Stimulated activated CD8-positive, alpha-beta memory T cell treated with anti-CD3 and anti-CD28 coated beads, Interleukin-12 subunit alpha, Interleukin-12 subunit beta, amount 100 ng/mL, for 24 hours (primary cell): ENCODE results near the gene MAPK12.

Experiments used
- DNase-seq: peaks from one replicate; pipeline ENCODE4 v3.0.0-alpha.2; 2020; ENCODE audit errors: extremely low read depth

Gene MAPK12

DNA sequence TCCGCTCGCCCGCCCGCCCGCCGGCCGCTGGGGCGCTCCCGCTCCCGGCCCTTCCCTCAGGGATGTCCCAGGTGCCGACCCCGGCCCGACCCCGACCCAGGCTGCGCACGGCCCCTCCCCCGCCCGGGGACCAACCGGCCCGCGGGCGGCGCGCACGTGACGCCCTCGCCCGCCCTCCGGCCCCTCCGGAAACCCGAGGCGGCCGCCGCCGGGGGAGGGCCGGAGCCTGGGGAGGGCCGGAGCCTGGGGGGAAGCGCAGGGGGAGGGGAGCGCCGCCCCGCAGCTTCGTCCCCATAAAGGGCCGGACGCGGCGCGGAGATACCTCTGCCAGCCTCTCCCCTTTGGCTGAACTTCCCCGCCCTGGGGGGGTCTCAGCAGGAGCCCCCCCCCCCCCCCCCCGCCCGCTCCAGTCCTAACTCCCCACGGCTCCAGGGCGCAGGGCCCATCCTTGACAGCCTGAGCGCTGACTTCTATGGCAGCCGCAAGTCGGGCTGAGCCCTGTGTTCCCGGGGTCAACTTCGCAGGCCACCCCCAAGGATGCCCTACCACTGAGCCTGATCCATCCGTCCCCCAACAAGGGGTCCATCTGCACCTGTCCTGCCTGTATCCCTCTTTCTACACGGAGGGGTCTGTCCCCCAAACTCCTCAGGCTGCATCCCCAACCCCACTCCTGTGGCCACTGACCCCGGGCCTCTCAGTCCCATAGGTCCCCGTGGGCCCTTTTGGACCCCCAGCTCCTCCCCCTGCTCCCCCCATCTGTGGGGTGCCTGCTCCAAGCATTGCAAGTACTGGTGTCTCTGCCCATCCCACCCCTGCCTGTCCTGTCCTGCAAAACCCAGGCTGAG lies at the start of gene MAPK12:
Gene MAPK12 (minus strand): TSS at position 69 of the 845 bp plus-strand sequence. CDS start 174 bp downstream, outside the sequence.
- DNase-seq: no peak

DNA sequence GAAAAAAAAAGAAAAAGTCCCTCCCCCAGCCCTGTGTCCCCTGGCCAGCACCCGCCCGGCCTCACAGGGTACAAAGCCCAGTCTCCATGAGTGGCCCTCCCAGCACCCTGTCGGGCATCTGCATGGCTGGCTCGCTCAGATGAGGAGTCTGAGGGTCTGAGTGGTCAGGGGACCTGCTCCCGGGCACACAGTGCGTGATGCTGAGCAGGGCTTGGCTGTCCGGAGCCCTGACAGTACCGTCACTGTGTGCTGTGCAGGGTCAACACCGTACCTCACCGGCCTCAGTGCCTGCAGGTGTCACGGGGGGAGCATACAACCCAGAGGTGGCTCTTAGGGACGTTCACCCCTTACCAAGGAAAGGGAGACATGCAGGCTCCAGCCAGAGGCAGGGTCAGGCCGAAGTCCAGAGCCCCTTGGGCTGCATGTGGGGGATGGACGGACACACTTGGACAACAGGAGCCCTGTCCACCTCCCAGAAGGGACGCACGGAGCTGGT lies 49.5 kb upstream of the MAPK12 start:
- DNase-seq: no peak

DNA sequence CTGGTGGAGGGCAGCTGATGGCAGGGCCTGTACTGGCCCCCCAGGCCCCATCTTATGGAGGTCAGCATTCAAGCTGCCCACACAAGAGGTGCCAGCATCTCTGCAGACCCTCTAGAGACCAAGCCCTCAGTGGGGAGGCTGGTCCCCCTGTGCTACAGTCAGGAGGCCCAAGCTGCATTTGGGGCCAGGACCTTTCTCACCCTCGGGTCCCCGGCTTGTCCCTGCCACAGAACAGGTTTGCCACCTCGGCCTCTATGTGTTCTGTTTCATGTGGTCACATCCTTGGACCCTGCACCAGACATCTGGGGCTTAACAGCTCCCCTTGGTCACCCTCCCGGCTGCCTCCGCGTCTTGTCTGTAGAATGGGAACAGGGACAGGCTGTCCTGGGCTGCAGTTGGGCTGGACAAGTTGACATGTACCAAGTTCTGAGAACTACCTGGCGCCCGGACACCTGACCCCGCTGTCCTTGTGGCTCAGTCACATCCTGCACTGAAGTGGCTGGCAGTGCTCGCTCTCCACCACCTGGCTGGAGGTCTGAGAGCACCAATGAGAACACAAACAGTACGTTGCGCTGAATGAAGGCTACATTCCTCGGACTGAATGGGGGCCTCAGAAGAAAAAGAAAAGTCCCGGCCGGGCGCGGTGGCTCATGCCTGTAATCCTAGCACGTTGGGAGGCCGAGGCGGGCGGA lies 48.7 kb upstream of the MAPK12 start:
- DNase-seq: no peak

DNA sequence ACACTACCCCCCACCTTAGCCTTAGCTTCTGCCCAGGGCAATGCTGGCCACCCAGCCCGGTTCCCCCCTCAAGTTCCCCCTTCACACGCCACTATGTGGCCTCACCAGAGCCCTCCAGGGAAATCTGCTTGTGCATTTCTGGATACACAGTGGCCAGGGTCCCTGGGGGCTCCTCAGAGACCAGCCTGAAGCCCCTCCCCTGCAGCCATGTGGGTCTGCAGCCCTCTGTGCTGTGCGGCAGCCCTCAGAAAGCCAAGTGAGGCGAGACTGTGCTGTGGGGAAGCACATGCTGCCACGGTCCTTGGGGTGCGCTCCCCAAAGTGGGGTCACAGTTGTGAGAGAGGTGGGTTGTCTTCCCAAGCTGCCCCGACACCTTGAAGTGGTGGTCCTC lies 48.1 kb upstream of the MAPK12 start:
- no peak for DNase-seq

DNA sequence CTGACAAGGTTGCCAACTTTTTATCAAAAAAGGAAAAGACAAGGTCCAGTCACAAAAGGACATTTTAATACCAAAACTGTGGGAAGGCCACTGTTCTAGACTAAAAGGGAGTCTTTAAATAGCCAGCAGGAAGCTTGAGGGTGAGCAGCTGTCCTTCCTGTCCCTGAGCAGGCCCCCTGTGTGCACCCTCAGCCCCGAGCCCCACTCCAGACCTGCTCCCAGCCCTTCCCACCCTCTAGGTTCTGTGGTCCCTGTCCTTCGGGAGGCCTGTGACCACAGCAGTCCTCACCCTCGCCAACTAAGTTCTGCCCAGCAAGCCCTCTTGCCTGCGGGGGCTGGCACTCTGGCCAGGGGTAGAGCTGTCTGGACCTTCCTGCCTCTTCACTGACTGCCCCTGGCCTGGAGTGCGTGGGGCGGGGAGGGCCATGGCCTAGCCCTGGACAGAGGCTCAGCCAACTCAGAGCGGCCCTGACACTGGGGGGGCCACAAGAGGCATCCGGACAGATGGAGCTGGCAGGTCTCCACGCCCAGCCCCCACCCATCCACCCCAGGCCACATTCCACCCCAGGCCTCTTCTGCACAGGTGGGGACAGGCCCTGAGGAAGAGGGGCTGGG lies 47.6 kb upstream of the MAPK12 start:
- DNase-seq: no peak

DNA sequence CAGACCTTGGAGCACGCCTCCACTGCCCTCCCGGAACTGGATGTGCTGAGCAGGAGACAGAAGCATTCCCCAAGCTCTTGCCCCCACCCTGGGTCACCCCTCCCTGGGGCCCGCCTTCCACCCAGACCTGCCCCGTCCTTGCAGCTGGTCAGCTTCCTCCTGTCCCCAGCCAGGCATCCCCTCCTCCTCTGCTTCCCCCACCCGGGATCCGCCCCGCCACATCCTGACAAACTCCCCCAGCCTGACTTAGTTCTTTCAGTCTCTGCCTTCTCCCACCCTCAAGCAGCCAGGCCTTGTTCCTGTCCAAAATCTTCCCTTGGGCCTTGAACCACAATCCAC lies 47.1 kb upstream of the MAPK12 start:
- no peak for DNase-seq

DNA sequence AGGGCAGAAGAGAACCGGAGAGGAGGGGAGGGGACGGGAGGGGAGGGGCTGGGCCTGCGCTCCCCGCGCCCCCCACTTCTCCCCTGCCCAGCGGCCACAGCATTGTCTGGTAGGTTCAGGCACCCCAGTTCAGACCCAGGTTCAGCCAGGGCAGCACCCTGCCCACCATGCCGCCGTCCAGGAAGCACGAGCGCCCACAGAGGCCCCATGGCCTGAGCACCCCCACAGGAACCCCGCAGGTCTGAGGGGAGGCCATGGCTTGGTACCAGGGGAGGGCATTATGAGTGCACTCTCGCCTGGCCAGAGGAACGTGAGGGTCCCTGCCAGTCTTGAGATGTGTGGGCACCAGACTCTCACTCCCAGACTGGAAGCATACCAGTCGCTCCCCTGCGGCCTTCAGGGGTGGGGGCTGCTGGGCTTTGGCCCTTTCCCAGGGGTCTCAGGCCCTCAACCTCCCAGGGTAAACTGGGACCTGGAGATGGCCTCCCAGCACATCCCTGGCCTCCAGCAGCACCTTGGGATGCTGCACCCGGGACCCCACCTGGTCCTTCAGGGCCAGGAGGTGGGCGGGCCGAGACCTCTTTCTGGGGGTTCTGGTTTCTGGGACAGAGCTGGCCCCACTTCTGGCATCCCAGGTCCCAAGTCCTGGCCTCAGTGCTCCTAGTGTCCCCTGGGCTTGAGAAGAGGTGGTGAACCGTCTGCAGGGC lies 46.6 kb upstream of the MAPK12 start:
- DNase-seq: no peak

DNA sequence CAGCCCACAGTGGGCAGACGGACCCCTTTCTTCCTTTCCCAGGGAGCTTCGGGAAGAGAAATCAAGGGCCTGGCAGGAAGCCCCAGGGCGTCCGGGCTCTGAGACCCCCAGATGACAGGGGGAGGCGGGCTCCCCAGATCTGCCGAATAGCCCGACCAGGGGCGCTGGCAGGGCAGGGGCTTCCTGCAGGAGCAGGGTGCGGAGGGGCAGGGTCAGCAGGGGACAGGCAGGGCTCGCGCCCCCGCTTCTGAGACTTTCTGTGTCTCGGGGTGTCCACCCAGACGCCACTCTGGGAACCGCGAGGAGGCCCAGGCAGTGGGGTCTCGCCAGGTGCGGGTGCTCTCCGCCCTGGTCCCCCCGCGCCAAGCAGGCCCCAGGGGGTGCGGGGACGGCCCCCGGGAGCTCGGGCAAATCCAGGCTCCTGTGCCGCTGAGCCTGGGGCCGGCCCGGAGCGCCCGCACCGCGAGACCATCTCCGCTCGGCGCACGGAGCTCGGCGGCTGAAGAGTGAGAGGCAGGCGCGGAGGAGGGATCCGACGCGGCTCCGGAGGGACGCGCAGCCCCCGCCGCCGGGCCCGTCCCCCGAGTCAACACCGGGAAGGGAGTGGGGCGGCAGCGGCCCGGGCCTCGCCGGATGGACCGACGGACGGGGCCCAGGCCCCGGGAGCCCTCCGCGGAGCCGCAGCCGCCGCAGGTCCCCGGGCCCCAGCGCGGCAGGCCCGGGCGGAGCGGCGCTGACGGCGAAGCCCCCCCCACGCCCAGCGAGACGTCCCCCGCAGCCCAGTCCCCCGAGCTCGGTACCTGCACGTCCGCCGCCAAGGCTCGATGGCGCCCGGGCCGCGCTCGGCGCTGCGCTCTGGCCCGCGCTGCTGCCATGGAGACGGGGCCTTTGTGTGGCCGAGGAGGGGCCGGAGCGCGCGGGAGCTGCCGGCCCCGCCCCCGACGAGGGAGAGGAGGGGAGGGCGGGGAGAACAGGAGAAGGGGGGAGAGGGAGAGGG lies 45.6 kb upstream of the MAPK12 start, which contains the start of gene PLXNB2:
Gene PLXNB2 (minus strand): TSS at position 894 of the 997 bp plus-strand sequence. CDS start 17,062 bp downstream, outside the sequence.
- DNase-seq: no peak

DNA sequence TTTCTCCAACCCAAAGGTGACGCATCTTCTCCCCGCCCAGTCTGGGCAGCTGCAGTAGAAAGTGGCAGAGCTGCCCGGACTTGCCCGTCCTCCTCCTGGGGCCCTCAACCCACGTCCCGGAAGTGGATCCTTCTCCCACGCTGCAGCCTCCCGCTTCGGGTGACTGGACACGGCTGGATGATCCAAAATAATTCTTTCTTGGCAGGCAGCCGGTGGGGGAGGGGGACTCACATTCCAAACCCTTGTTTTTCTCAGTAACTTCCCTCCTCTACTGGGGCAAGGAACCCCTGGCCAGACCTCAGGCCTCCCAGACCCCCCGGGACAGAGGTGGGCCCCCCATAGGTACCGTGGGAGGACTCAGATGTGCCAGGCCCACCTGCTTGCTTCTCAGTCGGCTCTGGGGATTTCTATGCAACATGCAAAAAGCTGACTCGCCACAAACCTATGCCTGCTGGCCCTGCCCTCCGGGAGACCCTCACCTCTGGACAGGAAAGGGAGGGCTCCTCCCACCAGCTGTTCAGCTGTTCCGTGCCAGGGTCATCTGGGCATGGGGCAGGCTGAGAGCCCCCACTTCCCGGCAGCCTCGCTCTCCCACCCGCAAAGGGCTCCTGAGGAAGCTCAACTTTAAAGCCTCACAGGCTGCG lies 44.6 kb upstream of the MAPK12 start:
- DNase-seq: no peak

DNA sequence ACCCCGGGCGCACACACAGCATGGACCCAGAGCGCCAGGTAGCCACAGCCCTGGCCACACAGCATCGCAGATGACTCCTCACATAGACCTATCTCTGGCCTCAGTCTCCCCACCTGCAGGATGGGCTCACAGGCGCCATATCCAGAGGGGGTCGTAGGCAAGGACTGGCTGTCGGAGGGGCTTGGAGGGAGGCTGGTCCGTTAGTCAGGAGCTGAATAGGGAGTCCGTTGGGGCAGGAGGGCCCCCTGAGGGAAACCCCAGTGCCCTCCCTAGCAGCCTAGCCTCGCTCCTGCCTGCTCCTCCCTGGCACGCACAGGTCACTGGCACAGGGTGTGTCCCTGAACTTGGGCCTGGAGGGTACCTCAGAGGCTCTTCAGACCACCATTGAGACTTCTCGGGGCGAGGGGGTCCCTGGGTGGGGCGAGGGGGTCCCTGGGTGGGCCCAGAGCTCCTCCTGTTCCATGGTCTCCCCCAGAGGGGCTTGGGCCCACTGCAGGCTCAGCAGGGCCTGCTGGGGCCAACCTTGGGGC lies 44.0 kb upstream of the MAPK12 start:
- no peak for DNase-seq

DNA sequence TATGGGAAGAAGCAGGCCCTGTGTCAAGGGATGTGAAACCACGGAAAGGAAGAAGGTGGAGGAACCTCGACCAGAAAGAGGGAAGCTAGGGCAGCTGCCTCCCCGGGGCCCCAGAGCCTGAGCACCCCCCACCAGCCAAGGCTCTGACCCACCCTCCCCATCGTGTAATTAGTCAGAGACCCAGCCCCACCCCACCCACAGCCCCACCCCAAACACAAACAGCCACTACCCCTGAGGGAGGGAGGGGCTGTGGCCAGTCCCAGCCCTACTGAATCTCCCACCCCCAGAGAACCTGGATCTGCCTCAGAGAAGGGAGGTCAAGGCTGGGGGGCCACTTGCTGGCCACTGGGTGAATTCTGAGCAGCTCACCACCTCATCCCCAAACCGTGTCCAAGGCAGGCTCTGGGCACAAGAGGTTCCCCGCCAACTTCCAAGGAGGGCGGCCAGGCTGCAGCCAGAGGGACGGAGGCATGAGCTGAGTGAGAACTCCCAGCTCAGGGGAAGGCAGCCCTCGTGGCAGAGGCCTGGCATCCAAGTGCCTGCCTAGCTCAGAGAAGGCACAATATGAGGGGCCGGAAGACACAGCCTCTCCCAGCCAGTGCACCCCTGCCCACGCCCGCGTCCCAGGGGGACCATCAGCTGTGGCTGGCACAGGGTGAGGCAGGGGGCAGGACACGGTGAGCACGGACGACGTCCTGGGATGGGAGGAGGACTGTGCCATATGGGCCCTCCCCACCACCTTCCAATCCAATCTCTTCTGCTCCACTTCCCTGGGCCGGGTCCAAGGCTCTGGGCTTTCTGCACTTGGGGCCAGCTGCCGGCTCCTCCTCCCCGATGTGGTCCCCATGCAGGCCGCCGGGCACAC lies 43.3 kb upstream of the MAPK12 start:
- DNase-seq: no peak

DNA sequence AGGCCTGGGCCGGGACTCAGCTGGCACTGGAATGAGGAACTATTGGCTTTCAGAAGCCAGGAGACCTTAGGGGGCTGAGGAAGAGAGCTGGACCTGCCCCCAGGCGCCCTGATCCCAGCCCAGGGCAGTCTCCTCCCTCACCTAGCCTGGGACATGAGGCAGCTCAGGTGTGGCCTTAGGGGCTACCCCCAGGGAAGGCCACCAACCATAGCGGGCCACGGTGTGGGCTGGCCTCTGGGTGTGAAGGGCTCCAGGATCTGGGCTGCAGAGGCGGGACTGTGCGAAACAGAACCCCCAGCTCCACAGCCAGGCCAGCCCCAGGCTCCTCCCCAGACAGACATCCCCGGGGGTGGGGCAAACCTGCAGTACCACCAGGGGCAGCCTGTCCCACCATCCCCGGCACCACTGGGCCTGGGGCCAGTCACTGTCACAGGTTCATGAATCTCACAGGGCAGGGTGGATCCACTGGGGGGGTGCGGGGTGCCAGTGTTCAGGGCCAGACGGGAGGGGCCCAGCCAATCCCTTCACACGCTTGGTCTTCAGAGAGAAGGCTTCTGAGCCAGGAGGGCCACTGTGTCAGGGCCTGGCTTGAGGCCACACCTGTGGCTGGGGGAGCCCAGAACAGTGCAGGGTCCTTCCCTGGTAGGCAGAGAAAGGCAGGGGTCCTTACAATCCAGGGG lies 42.5 kb upstream of the MAPK12 start:
- DNase-seq: no peak

DNA sequence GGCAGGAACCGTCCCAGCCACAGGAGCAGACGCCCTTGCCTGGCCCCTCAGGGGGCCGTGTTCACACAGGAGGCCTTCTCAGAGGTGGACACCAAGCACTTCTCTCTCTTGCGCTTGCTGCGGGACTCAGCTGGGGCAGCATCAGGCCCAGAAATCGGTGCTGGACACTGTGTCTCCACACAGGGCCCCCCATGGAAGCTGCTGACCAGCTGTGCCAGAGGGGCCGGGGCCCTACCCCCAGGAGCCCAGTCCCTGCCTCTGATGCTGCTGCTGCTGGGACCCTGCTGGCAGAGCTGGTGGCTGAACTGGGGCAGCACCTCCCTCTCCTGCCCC lies 42.0 kb upstream of the MAPK12 start:
- no peak for DNase-seq

DNA sequence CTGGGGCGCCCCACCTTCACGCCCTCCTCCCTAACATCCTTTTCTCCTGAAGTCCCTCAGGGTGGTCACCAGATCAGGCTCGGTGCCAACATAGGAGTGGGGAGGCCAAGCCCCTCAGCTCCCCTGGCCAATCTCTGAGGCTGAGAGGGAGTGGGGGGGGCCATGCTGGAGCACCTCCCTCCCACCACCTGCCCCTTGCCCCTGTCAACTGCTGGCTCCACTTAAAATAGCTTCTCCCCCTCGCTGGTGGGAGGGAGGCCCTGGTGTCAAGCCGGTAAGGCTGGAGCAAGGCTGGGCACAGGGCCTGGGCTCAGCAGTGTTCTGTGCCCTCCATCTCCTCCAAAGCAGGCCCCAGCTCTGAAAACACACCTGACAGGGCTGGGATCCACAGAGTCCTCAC lies 41.1 kb upstream of the MAPK12 start:
- no peak for DNase-seq

DNA sequence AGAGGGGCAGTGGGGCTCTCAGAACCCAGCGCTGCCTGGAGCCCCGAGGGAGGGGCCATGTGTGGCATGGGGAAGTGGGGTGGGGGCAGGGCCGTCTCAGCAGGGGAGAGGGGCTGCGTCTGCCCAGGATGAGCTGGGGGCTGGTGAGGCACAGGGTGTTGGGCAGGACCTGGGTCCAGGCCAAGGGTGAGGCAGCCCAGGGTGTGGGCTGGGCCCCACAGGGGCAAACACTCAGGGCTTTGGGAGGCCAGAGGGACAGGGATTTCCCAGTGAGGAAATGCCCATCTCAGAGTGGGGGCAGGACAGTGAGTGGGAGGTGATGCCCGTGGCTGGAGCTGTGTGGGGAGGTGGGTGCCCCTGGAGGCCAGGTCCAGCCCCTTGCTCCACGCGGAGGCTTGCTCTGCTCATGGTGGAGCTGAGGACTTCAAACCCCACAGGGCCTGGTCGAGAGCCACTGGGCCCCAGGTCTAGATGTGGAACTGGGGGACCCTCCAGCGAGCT lies 40.6 kb upstream of the MAPK12 start:
- no peak for DNase-seq

DNA sequence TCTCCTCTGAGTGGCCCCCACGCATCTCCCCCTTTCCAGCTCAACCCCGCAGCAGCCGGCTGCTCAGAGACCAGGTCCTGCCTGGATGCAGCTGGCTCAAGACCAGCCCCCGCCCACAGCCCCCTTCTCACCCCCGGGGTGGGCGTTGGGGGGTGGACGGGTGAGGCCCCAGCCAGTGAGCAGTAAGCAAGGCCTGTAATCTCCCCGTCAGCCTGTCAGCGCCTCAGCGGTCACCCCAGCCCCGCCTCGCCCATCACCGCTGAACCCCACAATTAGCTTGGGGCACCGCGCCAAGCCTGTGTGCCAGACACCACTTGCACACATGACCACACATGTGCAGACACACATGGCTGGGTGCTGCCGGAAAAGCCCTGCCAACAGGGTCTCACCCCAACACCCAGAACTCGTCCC lies 40.1 kb upstream of the MAPK12 start:
- DNase-seq: no peak

DNA sequence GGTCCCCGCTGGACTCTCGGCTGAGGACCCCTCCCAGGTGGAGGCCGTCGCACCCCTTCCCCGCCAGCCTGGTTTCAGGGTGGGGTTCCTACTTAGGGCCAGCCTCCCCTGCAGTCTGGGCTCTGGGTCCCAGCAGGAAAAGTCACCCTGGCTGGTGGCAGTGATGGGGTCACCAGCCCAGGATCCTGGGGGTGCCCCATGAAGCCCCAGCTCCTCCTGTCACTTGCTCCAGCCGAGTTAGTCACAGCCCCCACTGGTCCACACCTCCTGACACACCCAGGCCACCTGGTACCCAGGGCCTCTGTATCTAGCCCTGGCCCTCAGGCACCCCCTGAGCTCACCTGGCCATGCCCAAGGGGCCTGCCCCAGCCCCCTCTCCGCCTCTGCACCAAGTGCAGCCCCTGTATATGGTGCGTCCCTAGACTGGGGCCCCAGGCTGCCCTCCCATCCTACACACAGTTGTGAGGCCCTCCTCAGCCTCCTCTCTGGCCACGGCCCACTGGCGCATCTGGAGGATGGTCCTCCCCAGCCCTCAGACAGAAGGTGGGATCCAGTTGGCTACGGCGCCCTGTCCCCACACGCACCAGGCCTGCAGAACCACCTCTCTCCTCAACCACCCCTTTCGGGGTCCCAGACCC lies 39.3 kb upstream of the MAPK12 start:
- no peak for DNase-seq
